Measurements from ENCODE around the gene NRG3.

Gene NRG3

GRCh38 chr10:82075605-82076004 is 200.6 kb downstream of the NRG3 start:
- no peak for DNase-seq (ENCODE audit: extremely low read depth in 1 of 2, low read depth in 1 of 2)

DNA sequence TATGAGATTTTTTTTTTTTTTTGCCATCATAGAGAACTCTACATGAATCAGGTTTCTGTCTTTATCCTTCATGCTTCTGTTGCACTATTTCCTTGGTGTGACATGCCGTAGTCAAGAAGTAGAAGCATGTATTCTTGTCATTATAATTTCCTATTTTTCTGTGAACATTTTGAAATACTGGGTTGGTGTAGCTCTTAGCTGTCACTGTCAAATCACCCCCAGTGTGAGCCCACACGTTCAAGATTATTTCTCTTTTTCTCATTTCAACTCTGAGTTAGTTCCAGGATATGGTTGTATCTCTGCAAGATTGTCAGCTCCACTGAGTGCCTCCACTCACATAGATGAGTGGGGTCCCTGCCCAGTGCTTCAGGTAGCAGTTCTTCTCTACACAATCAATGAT is 209.5 kb downstream of the NRG3 start:
- DNase-seq (ENCODE audit: extremely low read depth in 1 of 2, low read depth in 1 of 2): no peak

GRCh38 chr10:82084904-82085303 is 209.9 kb downstream of the NRG3 start:
- DNase-seq (ENCODE audit: extremely low read depth in 1 of 2, low read depth in 1 of 2): no peak

- no peak for DNase-seq (ENCODE audit: extremely low read depth in 1 of 2, low read depth in 1 of 2)
These were observed 214.3 kb downstream of the NRG3 start for GRCh38 chr10:82089327-82089726.

GRCh38 chr10:82091413-82091812 is 216.4 kb downstream of the NRG3 start:
- DNase-seq (ENCODE audit: extremely low read depth in 1 of 2, low read depth in 1 of 2): no peak

- no peak for DNase-seq (ENCODE audit: extremely low read depth in 1 of 2, low read depth in 1 of 2)
These were observed 217.1 kb downstream of the NRG3 start for GRCh38 chr10:82092111-82092510.

DNA sequence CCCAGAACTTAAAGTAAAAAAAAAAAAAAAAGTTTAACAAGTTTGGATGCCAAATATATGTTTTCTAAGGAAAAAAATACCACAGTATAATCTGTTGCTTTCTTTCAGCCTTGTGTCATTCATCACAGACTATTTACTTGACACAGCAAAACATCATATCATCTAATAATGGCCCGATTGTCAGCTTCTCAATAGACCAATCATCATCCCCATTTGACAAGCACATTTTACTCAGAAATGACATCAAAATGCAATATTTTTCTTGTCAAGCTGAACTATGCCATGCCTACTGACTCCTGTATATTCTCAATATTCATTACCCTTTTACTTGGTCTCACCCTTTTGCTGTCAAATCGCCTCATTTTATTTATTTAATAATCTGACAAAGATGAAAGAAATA is 249.7 kb downstream of the NRG3 start:
- no peak for DNase-seq (ENCODE audit: extremely low read depth in 1 of 2, low read depth in 1 of 2)

GRCh38 chr10:82128527-82128926 is 253.5 kb downstream of the NRG3 start:
- DNase-seq (ENCODE audit: extremely low read depth in 1 of 2, low read depth in 1 of 2): no peak

DNA sequence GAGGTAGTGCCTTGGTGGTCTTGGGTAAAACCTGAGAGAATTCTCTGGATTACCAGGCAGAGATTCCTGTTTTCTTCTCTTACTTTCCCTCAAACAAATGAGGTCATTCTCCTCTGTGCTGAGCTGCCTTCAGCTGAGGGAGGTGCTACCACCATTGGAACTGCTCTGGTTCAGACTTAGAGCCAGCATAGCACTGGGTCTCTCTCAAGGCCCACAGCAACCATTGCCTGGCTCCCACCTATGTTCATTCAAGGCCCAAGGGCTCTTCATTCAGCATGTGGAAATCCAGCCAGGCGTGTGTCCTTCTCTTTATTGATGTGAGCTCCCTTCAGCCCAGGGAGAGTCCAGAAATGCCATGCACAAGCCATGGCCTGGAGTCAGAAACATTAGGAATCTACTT is 261.1 kb downstream of the NRG3 start:
- no peak for DNase-seq (ENCODE audit: extremely low read depth in 1 of 2, low read depth in 1 of 2)

DNA sequence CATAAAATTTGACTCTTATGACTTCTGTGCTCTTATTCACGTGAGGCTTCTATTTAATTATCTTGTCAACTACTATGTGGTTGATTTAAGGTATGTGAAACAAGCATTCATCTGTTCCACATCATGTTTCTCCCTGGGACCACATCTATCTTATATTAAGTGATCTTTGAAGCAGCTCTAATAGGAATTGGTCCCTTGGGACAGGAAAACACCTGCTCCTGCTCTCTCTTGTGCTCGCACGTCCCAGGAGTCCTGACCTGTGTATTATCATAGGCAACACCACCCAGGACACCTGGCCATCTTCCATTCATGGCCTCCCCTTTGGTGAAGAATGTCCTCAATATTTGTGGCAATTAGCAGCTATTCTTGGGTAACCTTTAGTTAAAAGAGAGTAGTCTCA is 269.2 kb downstream of the NRG3 start:
- no peak for DNase-seq (ENCODE audit: extremely low read depth in 1 of 2, low read depth in 1 of 2)

- DNase-seq (ENCODE audit: extremely low read depth in 1 of 2, low read depth in 1 of 2): no peak
These were observed 273.8 kb downstream of the NRG3 start for GRCh38 chr10:82148764-82149163.

DNA sequence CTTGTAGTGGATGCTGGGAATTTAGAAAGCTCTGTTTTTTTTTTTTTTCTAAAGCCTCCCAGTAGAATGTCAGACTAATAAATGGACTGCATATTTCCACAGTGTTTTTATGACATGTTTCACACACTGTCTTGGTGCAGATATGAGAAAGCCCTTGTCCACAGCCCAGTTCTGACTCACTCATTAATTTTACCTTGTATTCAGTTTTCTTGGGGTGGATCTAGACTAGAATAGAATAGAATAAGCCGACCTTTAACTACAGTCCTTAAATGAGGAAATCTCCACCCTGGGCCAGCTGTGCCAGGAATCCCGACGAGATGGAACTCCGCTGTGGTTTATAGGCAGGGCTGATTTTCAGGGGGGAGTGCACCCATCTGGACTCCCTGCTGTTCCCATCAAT is 274.7 kb downstream of the NRG3 start:
- no peak for DNase-seq (ENCODE audit: extremely low read depth in 1 of 2, low read depth in 1 of 2)

- no peak for DNase-seq (ENCODE audit: extremely low read depth in 1 of 2, low read depth in 1 of 2)
These were observed 275.3 kb downstream of the NRG3 start for GRCh38 chr10:82150123-82150900.

DNA sequence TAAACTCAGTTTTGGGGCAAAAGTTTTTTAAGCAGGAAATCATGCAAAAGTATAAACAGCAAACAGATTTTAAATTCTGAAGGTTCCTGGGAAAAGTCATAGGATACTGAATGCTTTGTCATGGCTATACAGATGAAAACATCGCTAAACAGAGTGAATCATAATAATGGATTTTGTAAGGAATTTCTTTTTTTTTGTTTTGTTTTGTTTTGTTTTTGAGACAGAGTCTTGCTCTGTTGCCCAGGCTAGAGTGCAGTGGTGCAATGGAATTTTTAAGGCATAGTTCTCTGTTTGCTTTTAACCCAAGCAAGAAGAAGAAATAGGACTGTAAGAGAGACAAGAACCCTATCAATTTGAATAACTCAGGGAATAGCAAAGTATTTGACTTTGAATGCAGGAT is 285.3 kb downstream of the NRG3 start:
- DNase-seq (ENCODE audit: extremely low read depth in 1 of 2, low read depth in 1 of 2): no peak

DNA sequence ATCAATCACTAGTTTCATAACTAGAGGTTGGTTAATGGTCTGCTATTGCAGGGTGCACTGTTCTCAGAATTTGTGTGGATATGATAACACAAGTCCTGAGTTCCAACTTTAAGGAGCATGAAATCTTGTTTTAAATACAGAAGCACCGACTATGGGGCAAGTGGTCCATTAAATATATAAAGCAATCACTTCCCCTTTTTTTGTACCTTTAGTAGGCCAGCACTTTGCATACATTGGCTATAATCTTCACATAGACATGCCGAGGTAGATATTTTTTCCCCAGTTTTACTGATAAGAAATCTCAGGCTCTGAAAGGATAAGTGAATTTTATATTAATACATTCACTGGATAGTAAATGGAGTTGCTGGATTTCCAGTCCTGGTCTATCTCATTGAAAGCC is 286.3 kb downstream of the NRG3 start:
- DNase-seq (ENCODE audit: extremely low read depth in 1 of 2, low read depth in 1 of 2): no peak

DNA sequence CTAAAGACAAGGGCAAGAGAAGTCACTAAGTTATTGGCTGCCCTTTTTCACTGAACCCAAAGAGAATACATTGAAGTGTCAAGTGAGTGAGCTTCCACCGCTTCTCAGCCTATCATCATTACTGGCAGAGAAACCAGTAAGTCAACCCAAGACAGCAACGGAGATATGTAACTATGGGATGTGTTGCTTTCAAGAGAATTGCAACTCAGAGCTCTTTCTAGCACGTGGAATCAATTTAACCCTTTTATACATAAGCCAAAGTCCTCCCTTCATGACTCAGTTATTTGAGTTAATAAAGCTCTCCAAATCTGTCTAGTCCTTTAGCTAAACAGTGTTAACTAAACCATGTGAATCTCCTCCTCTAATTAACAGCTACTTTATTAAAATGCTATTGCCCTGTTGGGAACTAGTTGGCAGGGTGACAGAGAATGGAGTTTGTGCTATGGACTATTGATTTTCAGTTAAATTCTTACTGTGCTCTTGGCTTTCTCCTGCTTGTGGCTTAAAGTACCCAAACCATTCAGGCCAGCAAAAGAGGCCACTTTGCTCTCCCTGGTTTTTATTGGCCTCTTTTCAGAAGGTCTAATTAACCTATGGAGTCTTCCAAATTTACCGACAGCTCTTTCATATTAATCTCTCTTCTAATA is 287.7 kb downstream of the NRG3 start:
- DNase-seq (ENCODE audit: extremely low read depth in 1 of 2, low read depth in 1 of 2): no peak

DNA sequence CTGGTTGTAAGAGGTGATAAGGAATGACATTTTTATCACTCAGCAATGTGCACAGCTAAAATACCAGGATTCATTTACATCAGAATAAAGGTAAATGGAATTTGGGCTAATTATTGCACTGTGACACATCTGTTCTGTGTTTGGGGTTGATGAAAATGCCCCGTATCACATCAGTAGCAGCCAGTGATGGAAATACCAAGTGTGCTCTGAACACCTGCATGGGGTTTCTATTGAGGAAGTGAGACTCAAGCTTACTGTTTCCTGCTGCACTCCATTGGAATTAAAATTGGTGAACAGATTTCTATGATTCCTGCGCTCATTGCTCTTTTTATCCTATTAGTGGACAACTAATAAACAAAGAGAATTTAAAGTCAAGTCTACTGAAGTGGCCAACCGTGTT is 296.9 kb downstream of the NRG3 start:
- no peak for DNase-seq (ENCODE audit: extremely low read depth in 1 of 2, low read depth in 1 of 2)

DNA sequence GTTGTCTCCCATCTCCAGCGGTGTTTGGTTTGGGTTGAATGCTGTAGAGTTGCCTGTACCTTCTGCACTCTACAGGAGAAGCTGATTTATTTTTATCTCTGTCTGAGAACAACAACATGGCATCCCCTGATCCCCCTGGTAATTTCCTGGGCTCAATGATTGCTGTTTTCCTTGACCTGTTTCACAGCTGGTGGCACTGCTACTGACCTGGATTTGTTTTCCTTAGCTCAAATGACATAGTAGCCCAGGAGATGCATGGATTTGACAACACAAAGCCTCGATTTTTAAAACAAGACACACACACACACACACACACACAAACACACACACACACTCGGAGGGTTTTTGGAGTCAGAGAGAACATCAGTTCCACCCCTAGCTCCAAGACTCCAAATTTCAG is 301.6 kb downstream of the NRG3 start:
- DNase-seq (ENCODE audit: extremely low read depth in 1 of 2, low read depth in 1 of 2): no peak

- no peak for DNase-seq (ENCODE audit: extremely low read depth in 1 of 2, low read depth in 1 of 2)
These were observed 315.7 kb downstream of the NRG3 start for GRCh38 chr10:82190432-82191260.

DNA sequence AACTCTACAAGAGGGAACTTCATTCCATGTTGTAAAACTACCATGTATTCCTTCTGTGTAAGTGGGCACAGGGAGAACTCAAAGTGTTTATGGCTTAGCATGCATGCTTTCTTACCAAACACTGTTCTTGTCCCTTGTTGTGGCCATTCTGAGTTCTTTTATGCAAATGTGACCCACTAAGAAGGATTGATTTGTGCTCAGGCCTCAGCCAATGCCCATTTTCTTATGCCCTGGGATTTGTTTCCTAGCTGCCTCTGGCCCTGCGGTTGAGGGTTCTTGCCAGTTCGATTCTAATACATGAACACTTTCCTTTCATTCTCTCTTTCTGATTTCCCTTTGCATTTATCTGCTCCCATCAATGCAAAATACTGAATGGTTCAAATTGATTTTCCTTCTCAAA is 316.7 kb downstream of the NRG3 start:
- no peak for DNase-seq (ENCODE audit: extremely low read depth in 1 of 2, low read depth in 1 of 2)

- DNase-seq (ENCODE audit: extremely low read depth in 1 of 2, low read depth in 1 of 2): no peak
These were observed 317.7 kb downstream of the NRG3 start for GRCh38 chr10:82192665-82193064.

DNA sequence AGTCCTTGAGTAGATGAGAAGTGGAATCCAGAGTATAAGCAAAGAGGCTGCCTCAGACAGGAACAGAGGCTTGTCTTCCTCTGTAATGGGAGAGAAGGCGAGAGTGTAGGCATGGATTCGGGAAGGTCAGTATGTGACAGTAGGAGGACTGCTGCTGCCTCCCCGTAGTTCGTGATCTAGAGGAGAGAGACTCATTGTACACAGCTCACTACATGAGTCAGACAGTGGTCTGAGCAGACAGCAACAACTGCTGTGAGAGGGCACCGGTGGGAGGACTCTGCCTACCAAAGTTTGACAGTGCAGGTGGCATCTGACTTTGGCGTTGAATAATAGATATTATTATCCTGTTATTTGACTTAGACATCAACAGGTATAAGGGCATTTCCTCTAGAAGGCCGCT is 319.4 kb downstream of the NRG3 start:
- DNase-seq (ENCODE audit: extremely low read depth in 1 of 2, low read depth in 1 of 2): no peak
